ENCODE measurements around the gene COL15A1.

COL15A1 gene

GRCh38 chr9:98997604-98998003 is 53.9 kb downstream of the COL15A1 start:
- no peaks in the 10 kb centered on the region for H3F3A ChIP-seq (ENCODE audit: low read depth)
- TF ChIP-seq EZH2phosphoT487 (IDR thresholded peaks at IDR 0.05; ENCODE audit: borderline replicate concordance) (no peak), CTCF (conservative IDR thresholded peaks at IDR 0.05; ENCODE audit: low read length) (no peak)
- H3K9me3 ChIP-seq (ENCODE audit: insufficient read depth, low read depth, low read length), result no peaks in the 10 kb centered on the region
- H3K4me1 ChIP-seq (ENCODE audit: insufficient read depth, low read length, poor library complexity, severe bottlenecking), result peaks cover 16% of the 10 kb centered on the region
- H4K20me1 ChIP-seq (ENCODE audit: insufficient read depth, low read length, poor library complexity, severe bottlenecking), result no peaks in the 10 kb centered on the region
- no peak overlapping the region for H3K4me2 ChIP-seq (ENCODE audit: low read depth, low read length, poor library complexity, severe bottlenecking)
- H3K79me2 ChIP-seq (ENCODE audit: insufficient read depth, low read length), result no peaks in the 10 kb centered on the region
- H3K9ac ChIP-seq (ENCODE audit: low read depth, low read length, poor library complexity, severe bottlenecking), result no peak overlapping the region
- no peak overlapping the region for H2AFZ ChIP-seq (ENCODE audit: low read length)
- H3K36me3 ChIP-seq (ENCODE audit: insufficient read depth, low read length), result no peaks in the 10 kb centered on the region
- H3K27me3 ChIP-seq (ENCODE audit: insufficient read depth, low read length, poor library complexity, severe bottlenecking), result no peaks in the 10 kb centered on the region
- H3K4me3 ChIP-seq (ENCODE audit: low read length, poor library complexity, severe bottlenecking), result no peak overlapping the region
- H3K9me2 ChIP-seq (replicated peaks; ENCODE audit: low read depth, low read length), result no peaks in the 10 kb centered on the region

- peaks cover 16% of the 10 kb centered on the region for H3K4me1 ChIP-seq (ENCODE audit: insufficient read depth, low read length, poor library complexity, severe bottlenecking)
- H3K79me2 ChIP-seq (ENCODE audit: insufficient read depth, low read length), result no peaks in the 10 kb centered on the region
- H3F3A ChIP-seq (ENCODE audit: low read depth), result no peaks in the 10 kb centered on the region
- TF ChIP-seq CTCF (conservative IDR thresholded peaks at IDR 0.05; ENCODE audit: low read length) (peak; percentile 92), EZH2phosphoT487 (IDR thresholded peaks at IDR 0.05; ENCODE audit: borderline replicate concordance) (no peak)
- no peak overlapping the region for H3K9ac ChIP-seq (ENCODE audit: low read depth, low read length, poor library complexity, severe bottlenecking)
- H4K20me1 ChIP-seq (ENCODE audit: insufficient read depth, low read length, poor library complexity, severe bottlenecking), result no peaks in the 10 kb centered on the region
- no peaks in the 10 kb centered on the region for H3K36me3 ChIP-seq (ENCODE audit: insufficient read depth, low read length)
- H3K27me3 ChIP-seq (ENCODE audit: insufficient read depth, low read length, poor library complexity, severe bottlenecking), result no peaks in the 10 kb centered on the region
- no peak overlapping the region; the same call in 1 of the 2 replicates for H2AFZ ChIP-seq (ENCODE audit: low read length)
- no peaks in the 10 kb centered on the region for H3K9me2 ChIP-seq (replicated peaks; ENCODE audit: low read depth, low read length)
- no peaks in the 10 kb centered on the region for H3K9me3 ChIP-seq (ENCODE audit: insufficient read depth, low read depth, low read length)
- H3K4me2 ChIP-seq (ENCODE audit: low read depth, low read length, poor library complexity, severe bottlenecking), result no peak overlapping the region
- no peak overlapping the region for H3K4me3 ChIP-seq (ENCODE audit: low read length, poor library complexity, severe bottlenecking)
Measured at GRCh38 chr9:98998441-98999151, 54.9 kb downstream of the COL15A1 start.

GRCh38 chr9:98999152-98999525 is 55.4 kb downstream of the COL15A1 start:
- no peaks in the 10 kb centered on the region for H3K79me2 ChIP-seq (ENCODE audit: insufficient read depth, low read length)
- H3K27me3 ChIP-seq (ENCODE audit: insufficient read depth, low read length, poor library complexity, severe bottlenecking), result no peaks in the 10 kb centered on the region
- H3K4me3 ChIP-seq (ENCODE audit: low read length, poor library complexity, severe bottlenecking), result no peak overlapping the region
- H2AFZ ChIP-seq (ENCODE audit: low read length), result no peak overlapping the region; the same call in 1 of the 2 replicates
- TF ChIP-seq CTCF (conservative IDR thresholded peaks at IDR 0.05; ENCODE audit: low read length) (peak; percentile 7), EZH2phosphoT487 (IDR thresholded peaks at IDR 0.05; ENCODE audit: borderline replicate concordance) (no peak)
- no peaks in the 10 kb centered on the region for H3F3A ChIP-seq (ENCODE audit: low read depth)
- H3K4me2 ChIP-seq (ENCODE audit: low read depth, low read length, poor library complexity, severe bottlenecking), result no peak overlapping the region
- no peak overlapping the region for H3K9ac ChIP-seq (ENCODE audit: low read depth, low read length, poor library complexity, severe bottlenecking)
- H3K9me3 ChIP-seq (ENCODE audit: insufficient read depth, low read depth, low read length), result no peaks in the 10 kb centered on the region
- H3K9me2 ChIP-seq (replicated peaks; ENCODE audit: low read depth, low read length), result no peaks in the 10 kb centered on the region
- H3K36me3 ChIP-seq (ENCODE audit: insufficient read depth, low read length), result no peaks in the 10 kb centered on the region
- H3K4me1 ChIP-seq (ENCODE audit: insufficient read depth, low read length, poor library complexity, severe bottlenecking), result peaks cover 16% of the 10 kb centered on the region
- no peaks in the 10 kb centered on the region for H4K20me1 ChIP-seq (ENCODE audit: insufficient read depth, low read length, poor library complexity, severe bottlenecking)
